ENCODE results near the gene IMP3. TPM values are rescaled to one million over a fixed set of nuclear protein-coding genes. Genes with fewer than 3 reads are reported as not detected.

IMP3 gene
- polyA plus RNA-seq, 1 of the 3 experiments (the other 2 are of a cell fraction) = 56.2 TPM

GRCh38 chr15:75653347-75653913 lies 13.4 kb upstream of the IMP3 start:
- Histone ChIP-seq H3K4me2 (peak overlapping the region; percentile 99), H3K36me3 (replicated peaks in 1 of 2; ENCODE audit: control insufficient read depth in 1 of 2, insufficient read depth in 2 of 2, low read length in 1 of 2) (peaks cover 8 to 10% of the 10 kb centered on the region in 2 experiments), H3K79me2 (ENCODE audit: insufficient read depth) (peaks cover 85% of the 10 kb centered on the region), H3K9me3 (no peaks in the 10 kb centered on the region), H3K4me3 (ENCODE audit: low read depth in 2 of 2, low read length in 1 of 2) (no peak overlapping the region), H3K27ac (ENCODE audit: low read depth in 2 of 2, low read length in 1 of 2) (no peak overlapping the region), H4K20me1 (ENCODE audit: insufficient read depth) (peaks cover 64% of the 10 kb centered on the region), H3K9me2 (no peaks in the 10 kb centered on the region), H3K4me1 (ENCODE audit: control insufficient read depth in 1 of 2, insufficient read depth in 2 of 2, low read depth in 1 of 2, low read length in 1 of 2) (peaks cover 9 to 46% of the 10 kb centered on the region in 2 experiments; a peak in 2 of 4 replicates), H3K27me3 (ENCODE audit: insufficient read depth) (no peaks in the 10 kb centered on the region), H3F3A (replicated peaks; ENCODE audit: insufficient read depth) (no peaks in the 10 kb centered on the region), H3K9ac (no peak overlapping the region), H2AFZ (ENCODE audit: low read depth) (no peak overlapping the region)
- no peak for TF ChIP-seq NFIC (IDR thresholded peaks at IDR 0.05; ENCODE audit: borderline replicate concordance)
- no peak for DNase-seq
- 93% methylated on average over 16 of the region's 16 CpGs for WGBS (ENCODE audit: low lambda C conversion rate)
- ChIA-PET POLR2A (no interaction called here), CTCF (interaction anchor here (1.7 kb wide), 1 partner anchor 15 kb away, joined by 3 read pairs; no protein-coding TSS in a partner anchor)

GRCh38 chr15:75651810-75652543 lies 12.0 kb upstream of the IMP3 start:
- Histone ChIP-seq H3K4me2 (peak overlapping the region; percentile 99), H3K79me2 (ENCODE audit: insufficient read depth) (peaks cover 94% of the 10 kb centered on the region), H4K20me1 (ENCODE audit: insufficient read depth) (peaks cover 64% of the 10 kb centered on the region), H3K27ac (ENCODE audit: low read depth in 2 of 2, low read length in 1 of 2) (peak overlapping the region in 1 of 2 experiments; percentile 24; a peak in 1 of 4 replicates), H3K27me3 (ENCODE audit: insufficient read depth) (no peaks in the 10 kb centered on the region), H3F3A (replicated peaks; ENCODE audit: insufficient read depth) (no peaks in the 10 kb centered on the region), H3K4me3 (ENCODE audit: low read depth in 2 of 2, low read length in 1 of 2) (peak overlapping the region in 1 of 2 experiments; percentile 98; a peak in 2 of 4 replicates), H2AFZ (ENCODE audit: low read depth) (no peak overlapping the region), H3K9me3 (no peaks in the 10 kb centered on the region), H3K4me1 (ENCODE audit: control insufficient read depth in 1 of 2, insufficient read depth in 2 of 2, low read depth in 1 of 2, low read length in 1 of 2) (peaks cover 9 to 46% of the 10 kb centered on the region in 2 experiments; a peak in 2 of 4 replicates), H3K36me3 (replicated peaks in 1 of 2; ENCODE audit: control insufficient read depth in 1 of 2, insufficient read depth in 2 of 2, low read length in 1 of 2) (peaks cover 4 to 10% of the 10 kb centered on the region in 2 experiments), H3K9me2 (no peaks in the 10 kb centered on the region), H3K9ac (peak overlapping the region; percentile 39)
- ChIA-PET CTCF (interaction anchor here (1.2 to 1.4 kb wide), 2 partner anchors 11 to 81 kb away, joined by 3 to 4 read pairs; no protein-coding TSS in a partner anchor), POLR2A (no interaction called here)
- 95% methylated on average over 2 of the region's 2 CpGs for WGBS (ENCODE audit: low lambda C conversion rate)
- DNase-seq = no peak
- TF ChIP-seq EP300 (IDR thresholded peaks at IDR 0.05; ENCODE audit: borderline replicate concordance in 1 of 2, low read depth in 1 of 2, low read length in 1 of 2) = no peak
- TF ChIP-seq EZH2phosphoT487 (IDR thresholded peaks at IDR 0.05; ENCODE audit: borderline replicate concordance, low read depth) = no peak
- no peak for TF ChIP-seq RXRA (IDR thresholded peaks at IDR 0.05; ENCODE audit: borderline replicate concordance, low read depth)
- no peak for TF ChIP-seq JUND (IDR thresholded peaks at IDR 0.05)
- TF ChIP-seq USF1 (IDR thresholded peaks at IDR 0.05; ENCODE audit: borderline replicate concordance, low read depth) = no peak
- TF ChIP-seq POLR2AphosphoS5 (IDR thresholded peaks at IDR 0.05; ENCODE audit: low read depth, low read length) = no peak
- TF ChIP-seq RFX5 (IDR thresholded peaks at IDR 0.05; ENCODE audit: low read length) = no peak
- TF ChIP-seq FOXJ3 (CRISPR knock-in tag; IDR thresholded peaks at IDR 0.05) = no peak
- TF ChIP-seq TAF1 (IDR thresholded peaks at IDR 0.05; ENCODE audit: borderline replicate concordance, low read depth, low read length) = no peak
- TF ChIP-seq MAX (IDR thresholded peaks at IDR 0.05; ENCODE audit: low read depth) = no peak

Data from SK-N-SH (cell line).